ENCODE data around the gene CECR2. TPM values are rescaled to one million over a fixed set of nuclear protein-coding genes. Genes with fewer than 3 reads are reported as not detected.

CECR2 gene
- polyA plus RNA-seq, 1 donor from 2014 or later, result 2.1 TPM

GRCh38 chr22:17370766-17371432 is 1.6 kb downstream of the CECR2 start:
- Histone ChIP-seq H3K27ac (ENCODE audit: low read length) (no peak overlapping the region), H3K9ac (ENCODE audit: low read length) (peak overlapping the region; percentile 63), H4K20me1 (ENCODE audit: insufficient read depth) (no peaks in the 10 kb centered on the region), H3K4me3 (ENCODE audit: low read length) (peak overlapping the region; percentile 90), H3K9me2 (ENCODE audit: insufficient read depth, low read length) (no peaks in the 10 kb centered on the region), H3K79me2 (replicated peaks; ENCODE audit: insufficient read depth, low read length) (peaks cover 57% of the 10 kb centered on the region), H3F3A (ENCODE audit: insufficient read depth, low read length, poor library complexity, severe bottlenecking) (no peaks in the 10 kb centered on the region), H3K9me3 (ENCODE audit: low read length) (no peaks in the 10 kb centered on the region), H2AFZ (ENCODE audit: low read depth, low read length) (peak overlapping the region; percentile 12), H3K4me2 (ENCODE audit: low read length) (peak overlapping the region; percentile 74), H3K36me3 (ENCODE audit: insufficient read depth, low read length) (no peaks in the 10 kb centered on the region), H3K27me3 (ENCODE audit: insufficient read depth, low read depth, low read length) (no peaks in the 10 kb centered on the region)
- no peak for TF ChIP-seq SMC3 (conservative IDR thresholded peaks at IDR 0.05; ENCODE audit: poor library complexity)
- no peak for TF ChIP-seq POLR2AphosphoS5 (IDR thresholded peaks at IDR 0.05)
- TF ChIP-seq MXI1 (conservative IDR thresholded peaks at IDR 0.05; ENCODE audit: poor library complexity, severe bottlenecking), result no peak
- no peak for TF ChIP-seq TAF1 (IDR thresholded peaks at IDR 0.05; ENCODE audit: low read depth)
- TF ChIP-seq EZH2 (IDR thresholded peaks at IDR 0.05; ENCODE audit: borderline replicate concordance, insufficient read depth, low read length, poor library complexity, severe bottlenecking), result no peak
- no peak for TF ChIP-seq REST (IDR thresholded peaks at IDR 0.05; ENCODE audit: borderline replicate concordance)
- TF ChIP-seq RAD21 (conservative IDR thresholded peaks at IDR 0.05), result no peak
- TF ChIP-seq EP300 (conservative IDR thresholded peaks at IDR 0.05; ENCODE audit: poor library complexity, severe bottlenecking), result no peak
- TF ChIP-seq CTCF (IDR thresholded peaks at IDR 0.05; ENCODE audit: poor library complexity, severe bottlenecking), result no peak

GRCh38 chr22:17371448-17371847 is 2.2 kb downstream of the CECR2 start:
- Histone ChIP-seq H3K9me3 (ENCODE audit: low read length) (no peaks in the 10 kb centered on the region), H3K79me2 (replicated peaks; ENCODE audit: insufficient read depth, low read length) (peaks cover 57% of the 10 kb centered on the region), H4K20me1 (ENCODE audit: insufficient read depth) (no peaks in the 10 kb centered on the region), H3K36me3 (ENCODE audit: insufficient read depth, low read length) (no peaks in the 10 kb centered on the region), H3K27ac (ENCODE audit: low read length) (no peak overlapping the region), H3F3A (ENCODE audit: insufficient read depth, low read length, poor library complexity, severe bottlenecking) (no peaks in the 10 kb centered on the region), H3K4me3 (ENCODE audit: low read length) (peak overlapping the region; percentile 90), H3K4me2 (ENCODE audit: low read length) (peak overlapping the region; percentile 74), H3K9me2 (ENCODE audit: insufficient read depth, low read length) (no peaks in the 10 kb centered on the region), H3K9ac (ENCODE audit: low read length) (no peak overlapping the region), H2AFZ (ENCODE audit: low read depth, low read length) (no peak overlapping the region), H3K27me3 (ENCODE audit: insufficient read depth, low read depth, low read length) (no peaks in the 10 kb centered on the region)
- TF ChIP-seq TAF1 (IDR thresholded peaks at IDR 0.05; ENCODE audit: low read depth) (no peak), EP300 (conservative IDR thresholded peaks at IDR 0.05; ENCODE audit: poor library complexity, severe bottlenecking) (no peak), CTCF (IDR thresholded peaks at IDR 0.05; ENCODE audit: poor library complexity, severe bottlenecking) (no peak), SMC3 (conservative IDR thresholded peaks at IDR 0.05; ENCODE audit: poor library complexity) (no peak), MXI1 (conservative IDR thresholded peaks at IDR 0.05; ENCODE audit: poor library complexity, severe bottlenecking) (no peak), RAD21 (conservative IDR thresholded peaks at IDR 0.05) (no peak), EZH2 (IDR thresholded peaks at IDR 0.05; ENCODE audit: borderline replicate concordance, insufficient read depth, low read length, poor library complexity, severe bottlenecking) (no peak), POLR2AphosphoS5 (IDR thresholded peaks at IDR 0.05) (no peak), REST (IDR thresholded peaks at IDR 0.05; ENCODE audit: borderline replicate concordance) (no peak)
